ENCODE results near the gene BSN.

BSN gene

GRCh38 chr3:49719214-49719884, 165.1 kb downstream of the BSN start, which contains the start of gene AMIGO3:
Gene AMIGO3, minus strand, starts transcription at chr3:49719684. Its CDS starts 219 bp downstream, at chr3:49719465.
- DNase-seq = peak; percentile 83 to 91 (median 88)

Measured in T-helper 2 cell (primary cell).